ENCODE measurements around the gene IQCM.

Gene IQCM

DNA sequence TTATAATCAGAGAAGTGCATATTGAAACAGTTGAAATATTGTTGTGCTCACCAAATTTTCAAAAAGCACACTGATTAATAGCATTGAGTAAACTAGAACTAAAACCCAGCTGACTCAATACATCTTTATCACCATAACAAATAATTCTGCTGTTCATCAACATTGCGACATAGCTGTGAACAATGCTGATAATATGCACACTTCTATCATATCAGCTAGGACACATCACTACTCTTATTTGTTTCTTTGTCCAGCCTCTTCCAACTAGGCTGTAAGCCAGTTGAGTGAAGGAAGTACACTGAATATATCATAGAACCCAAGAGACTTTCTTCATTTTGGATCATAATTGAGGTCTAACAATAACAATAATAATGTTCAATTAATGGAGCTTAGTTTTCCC is 349.7 kb downstream of the IQCM start:
- no peak for TF ChIP-seq CTCF (conservative IDR thresholded peaks at IDR 0.05; ENCODE audit: low read length)
- no peak overlapping the region for H3K4me3 ChIP-seq (ENCODE audit: low read length)
- peak; percentile 40 for DNase-seq (ENCODE audit: low read depth)

GRCh38 chr4:149443537-149443936 is 372.1 kb downstream of the IQCM start:
- TF ChIP-seq CTCF (conservative IDR thresholded peaks at IDR 0.05; ENCODE audit: low read length), result no peak
- H3K4me3 ChIP-seq (ENCODE audit: low read length), result no peak overlapping the region
- DNase-seq (ENCODE audit: low read depth), result no peak

DNA sequence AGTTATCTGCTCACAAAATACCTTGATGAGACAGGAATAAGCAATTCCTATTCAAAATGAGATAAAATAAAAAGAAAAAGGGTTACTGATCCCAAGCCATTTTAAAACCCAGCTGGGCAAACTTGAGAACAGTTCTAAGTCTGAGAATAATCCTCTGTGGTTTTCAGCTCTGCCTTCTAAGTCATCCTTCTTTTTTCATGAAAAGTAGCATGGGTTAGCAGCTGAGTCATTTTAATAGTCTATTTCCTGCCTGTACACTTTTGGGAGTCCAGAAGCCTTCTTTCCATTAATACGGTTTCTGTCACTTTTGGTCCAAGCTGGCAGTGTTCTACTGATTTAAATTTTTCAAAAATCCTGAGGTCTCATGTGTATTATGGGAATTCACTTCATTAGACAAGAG is 374.3 kb downstream of the IQCM start:
- DNase-seq (ENCODE audit: low read depth), result peak; percentile 65
- H3K4me3 ChIP-seq (ENCODE audit: low read length), result no peak overlapping the region
- TF ChIP-seq CTCF (conservative IDR thresholded peaks at IDR 0.05; ENCODE audit: low read length), result no peak

DNA sequence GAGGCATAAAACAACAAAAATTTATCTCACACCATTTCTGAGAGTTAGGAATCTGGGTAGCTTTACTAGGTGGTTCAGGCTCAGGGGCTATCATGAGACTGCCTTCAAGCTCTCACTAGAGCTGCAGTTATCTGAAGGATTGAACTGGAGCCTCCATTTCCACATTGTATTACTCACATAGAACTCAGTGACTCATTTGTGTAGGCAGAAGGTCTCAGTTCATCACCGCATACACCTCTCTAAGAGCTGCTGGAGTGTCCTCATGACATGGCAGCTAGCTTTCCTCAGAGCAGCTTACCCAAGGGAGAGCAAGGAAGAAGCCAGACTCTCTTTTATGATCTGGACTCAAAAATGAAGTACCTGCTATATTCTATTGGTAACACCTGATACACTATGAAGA is 389.2 kb downstream of the IQCM start:
- TF ChIP-seq CTCF (conservative IDR thresholded peaks at IDR 0.05; ENCODE audit: low read length), result no peak
- peak; percentile 1 for DNase-seq (ENCODE audit: low read depth)

DNA sequence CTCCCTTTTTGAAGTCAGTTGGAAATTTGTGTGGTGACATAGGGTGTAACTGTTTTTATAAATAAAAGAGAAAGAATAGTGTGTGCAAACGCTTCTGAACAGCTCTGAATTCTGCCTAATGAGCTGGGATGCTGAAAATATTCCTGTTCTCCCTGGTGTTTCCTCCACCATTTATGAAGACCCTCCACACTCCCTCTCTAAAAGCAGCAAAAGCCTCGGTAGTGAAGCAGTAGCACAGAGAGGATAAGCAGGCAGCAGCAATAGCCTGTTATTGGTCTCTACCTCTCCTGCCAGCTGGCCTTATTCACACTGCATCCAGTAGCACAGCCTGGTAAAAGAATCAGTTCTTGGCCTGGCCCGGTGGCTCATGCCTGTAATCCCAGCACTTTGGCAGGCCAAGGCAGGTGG is 406.1 kb downstream of the IQCM start:
- DNase-seq (ENCODE audit: low read depth), result peak; percentile 29
- TF ChIP-seq CTCF (conservative IDR thresholded peaks at IDR 0.05; ENCODE audit: low read length), result no peak
- no peak overlapping the region for H3K4me3 ChIP-seq (ENCODE audit: low read length)

More for the DNA sequence above, 389.2 kb downstream of the IQCM start:
- H3K4me3 ChIP-seq (ENCODE audit: low read length), result no peak overlapping the region

GRCh38 chr4:149409146-149409545 is 406.5 kb downstream of the IQCM start:
- no peak for TF ChIP-seq CTCF (conservative IDR thresholded peaks at IDR 0.05; ENCODE audit: low read length)
- no peak overlapping the region for H3K4me3 ChIP-seq (ENCODE audit: low read length)
- peak; percentile 94 for DNase-seq (ENCODE audit: low read depth)

DNA sequence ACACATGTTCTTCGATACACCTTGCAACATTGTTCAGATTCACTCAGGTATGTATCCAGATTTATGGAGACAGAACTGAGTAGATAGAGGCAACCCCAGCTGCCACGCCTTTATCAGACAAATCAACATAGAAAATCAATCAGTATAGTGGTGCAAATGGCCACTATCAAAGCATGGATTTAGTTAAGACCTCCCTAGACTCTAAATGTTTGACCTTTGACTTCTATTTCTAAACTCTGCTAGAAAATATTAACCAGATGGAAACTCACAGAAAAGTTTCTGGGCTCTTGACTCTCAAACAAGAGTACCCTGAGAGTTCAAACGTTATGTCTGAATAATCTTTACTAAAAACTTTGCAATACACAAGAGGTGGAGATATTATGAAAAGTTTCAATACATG is 411.5 kb downstream of the IQCM start:
- DNase-seq (ENCODE audit: low read depth), result no peak
- H3K4me3 ChIP-seq (ENCODE audit: low read length), result no peak overlapping the region
- no peak for TF ChIP-seq CTCF (conservative IDR thresholded peaks at IDR 0.05; ENCODE audit: low read length)

Measured in AG10803 (cell line).